Endodermal cell (in vitro differentiated cells): Measurements from ENCODE around the gene TSC1. TPM values are rescaled to one million over a fixed set of nuclear protein-coding genes. Genes with fewer than 3 reads are reported as not detected.
A peak's percentile ranks its signal among the peaks of the same experiment; 100 is the strongest.

Experiments
- DNase-seq: peaks from one replicate; pipeline ENCODE4 v3.0.0-alpha.2; 2017
- H3K27ac ChIP-seq: 2 replicates; pipeline ENCODE4 v1.5.1; 2013; ENCODE audit warnings: mild to moderate bottlenecking, low read depth, low read length, moderate library complexity
- H3K27me3 ChIP-seq: 2 replicates; pipeline ENCODE4 v1.6.1; 2013; ENCODE audit warnings: mild to moderate bottlenecking, low read length, moderate library complexity; ENCODE audit not compliant: insufficient read depth, control insufficient read depth, poor library complexity, severe bottlenecking
- H3K36me3 ChIP-seq: 2 replicates; pipeline ENCODE4 v1.7.0; 2013; ENCODE audit warnings: mild to moderate bottlenecking, low read length, moderate library complexity; ENCODE audit not compliant: control insufficient read depth, insufficient read depth
- H3K4me1 ChIP-seq: one replicate; pipeline ENCODE4 v1.7.0; 2013; ENCODE audit warnings: low read length; ENCODE audit not compliant: control insufficient read depth, insufficient read depth
- H3K4me3 ChIP-seq: 2 replicates; pipeline ENCODE4 v1.5.1; 2013; ENCODE audit warnings: mild to moderate bottlenecking, low read length, moderate library complexity
- H3K9ac ChIP-seq: 2 replicates; pipeline ENCODE4 v1.6.1; 2013; ENCODE audit warnings: mild to moderate bottlenecking, low read length, moderate library complexity; ENCODE audit not compliant: poor library complexity, severe bottlenecking; ENCODE audit errors: extremely low read depth
- H3K9me3 ChIP-seq: 2 replicates; pipeline ENCODE4 v1.6.1; 2013; ENCODE audit warnings: mild to moderate bottlenecking, low read length, moderate library complexity; ENCODE audit not compliant: control insufficient read depth
- H3K27ac Mint-ChIP-seq: 2 replicates; pipeline ENCODE4 v1.8.0; 2020; ENCODE audit warnings: mixed read lengths
- H3K27me3 Mint-ChIP-seq: 2 replicates; pipeline ENCODE4 v1.8.0; 2021; ENCODE audit warnings: mild to moderate bottlenecking, mixed read lengths; ENCODE audit not compliant: insufficient read depth
- H3K36me3 Mint-ChIP-seq: 2 replicates; pipeline ENCODE4 v1.8.0; 2020; ENCODE audit warnings: low read depth, mixed read lengths
- H3K4me1 Mint-ChIP-seq: 2 replicates; pipeline ENCODE4 v1.8.0; 2020; ENCODE audit warnings: mixed read lengths
- H3K4me3 Mint-ChIP-seq: 2 replicates; pipeline ENCODE4 v1.8.0; 2020; ENCODE audit warnings: mild to moderate bottlenecking, moderate library complexity, mixed read lengths
- H3K9me3 Mint-ChIP-seq: 2 replicates; pipeline ENCODE4 v1.8.0; 2020; ENCODE audit warnings: mild to moderate bottlenecking, mixed read lengths
- CTCF ChIP-seq: fragments of 200-600 bp; sonication (generic); conservative IDR thresholded peaks from 2 replicates; pipeline ENCODE4 v1.5.0; 2021; ENCODE audit warnings: antibody characterized with exemption, mild to moderate bottlenecking
- WGBS, 2 experiments: methylation state at CpG; one replicate each; pipeline versions ENCODE4 v1.1.5 to v1.1.7; 2013; ENCODE audit warnings: missing lambda C conversion rate in 2 of 2, mixed read lengths in 1 of 2; ENCODE audit not compliant: insufficient coverage in 1 of 2, insufficient read length in 1 of 2; 5-methylcytosine and 5-hydroxymethylcytosine counted together
- total RNA-seq, 2 donors: library from RNA; stranded (reverse); fragmentation: NEBNext Ultra II Directional in 1 of 2; extraction: Animal tissue kit (Norgen Biotek cat#: 25700) in 1 of 2; gene quantifications; 2 replicates in 1 of 2; 3 replicates in 1 of 2; pipeline ENCODE4 v1.2.1, GENCODE V29; 2021

Gene TSC1
- total RNA-seq, 2 donors from 2014 or later: 67.8 to 72.9 TPM

GRCh38 chr9:132973713-132974112 is 29.3 kb upstream of the TSC1 start:
- no peak for TF ChIP-seq CTCF
- Histone ChIP-seq H3K36me3 (no peaks in the 10 kb centered on the region), H3K27ac (no peak overlapping the region), H3K9me3 (no peaks in the 10 kb centered on the region), H3K4me3 (no peak overlapping the region), H3K27me3 (peaks cover 24% of the 10 kb centered on the region), H3K9ac (no peak overlapping the region), H3K4me1 (no peaks in the 10 kb centered on the region)
- H3K4me3 Mint-ChIP-seq: no peak overlapping the region
- WGBS, 2 experiments: 94 to 100% methylated on average over 1 to 5 of the region's 5 CpGs
- H3K4me1 Mint-ChIP-seq: peaks cover 5% of the 10 kb centered on the region
- no peaks in the 10 kb centered on the region for H3K36me3 Mint-ChIP-seq
- no peaks in the 10 kb centered on the region for H3K9me3 Mint-ChIP-seq
- peak; percentile 68 for DNase-seq
- peaks cover 29% of the 10 kb centered on the region for H3K27me3 Mint-ChIP-seq
- H3K27ac Mint-ChIP-seq: no peak overlapping the region

GRCh38 chr9:132973166-132973565 is 28.8 kb upstream of the TSC1 start:
- H3K9me3 ChIP-seq: no peaks in the 10 kb centered on the region
- Mint-ChIP-seq H3K4me3 (no peak overlapping the region), H3K27me3 (peaks cover 25% of the 10 kb centered on the region), H3K9me3 (no peaks in the 10 kb centered on the region), H3K4me1 (peaks cover 1% of the 10 kb centered on the region), H3K27ac (no peak overlapping the region), H3K36me3 (no peaks in the 10 kb centered on the region)
- no peak overlapping the region for H3K9ac ChIP-seq
- TF ChIP-seq CTCF: no peak
- H3K4me3 ChIP-seq: no peak overlapping the region
- no peak overlapping the region for H3K27ac ChIP-seq
- H3K36me3 ChIP-seq: no peaks in the 10 kb centered on the region
- no peak for DNase-seq
- 81 to 86% methylated on average over 10 to 18 of the region's 18 CpGs for WGBS, 2 experiments
- peaks cover 19% of the 10 kb centered on the region for H3K27me3 ChIP-seq
- no peaks in the 10 kb centered on the region for H3K4me1 ChIP-seq

GRCh38 chr9:132970324-132971062 is 26.1 kb upstream of the TSC1 start:
- Mint-ChIP-seq H3K27ac (no peak overlapping the region), H3K4me3 (no peak overlapping the region), H3K36me3 (no peaks in the 10 kb centered on the region), H3K9me3 (no peaks in the 10 kb centered on the region), H3K4me1 (peaks cover 1% of the 10 kb centered on the region), H3K27me3 (peaks cover 25% of the 10 kb centered on the region)
- Histone ChIP-seq H3K9ac (no peak overlapping the region), H3K36me3 (no peaks in the 10 kb centered on the region), H3K4me1 (no peaks in the 10 kb centered on the region), H3K27me3 (peaks cover 8% of the 10 kb centered on the region), H3K27ac (no peak overlapping the region), H3K9me3 (no peaks in the 10 kb centered on the region), H3K4me3 (no peak overlapping the region)
- DNase-seq: no peak
- no peak for TF ChIP-seq CTCF
- 92 to 95% methylated on average over 14 to 16 of the region's 16 CpGs for WGBS, 2 experiments
